Neural progenitor cell (in vitro differentiated cells): Measurements from ENCODE around the gene NELFB.

Experiments
- CTCF ChIP-seq: fragments of 200-600 bp; sonication (generic); IDR thresholded peaks from 2 replicates; pipeline ENCODE4 v1.5.1; 2017; ENCODE audit warnings: antibody characterized with exemption, mild to moderate bottlenecking
- EZH2phosphoT487 ChIP-seq: fragments of 200-600 bp; sonication (generic); IDR thresholded peaks from 2 replicates; pipeline ENCODE4 v1.6.1; 2017; ENCODE audit warnings: antibody characterized with exemption

DNA sequence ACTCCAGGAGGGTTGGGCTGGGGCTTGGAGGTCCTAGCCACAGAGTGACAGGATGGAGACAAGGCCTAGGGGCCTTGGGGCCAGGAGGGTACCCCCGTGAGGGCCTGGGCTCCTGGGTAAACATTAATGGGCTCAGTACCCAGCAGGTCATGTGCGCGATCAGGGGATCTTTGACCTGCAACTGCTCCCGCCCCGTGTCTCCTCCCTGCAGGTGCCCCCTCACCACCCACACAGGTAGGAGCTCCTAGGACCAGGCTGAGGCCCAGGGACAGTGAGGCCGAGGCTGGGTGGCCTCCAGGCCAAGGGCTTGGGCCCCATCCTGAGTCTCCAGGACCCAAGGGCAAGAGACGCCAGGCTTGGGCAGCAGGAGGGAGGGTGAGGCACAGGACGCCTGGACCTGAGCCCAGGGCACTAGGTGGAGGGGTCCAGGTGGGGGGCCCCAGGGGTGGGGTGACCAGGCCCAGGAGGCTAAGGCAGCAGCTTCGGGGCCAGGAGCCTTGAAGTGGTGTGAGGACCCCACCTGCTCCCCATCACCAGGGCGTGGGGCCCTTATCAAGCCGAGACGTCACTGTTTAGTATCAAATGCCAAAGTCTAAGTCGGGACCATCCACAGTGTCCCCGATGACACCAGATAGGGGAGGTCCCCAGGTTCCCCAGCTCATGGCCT, 24.3 kb upstream of the NELFB start, which contains the start of gene SLC34A3:
- TF ChIP-seq CTCF = no peak
- TF ChIP-seq EZH2phosphoT487 = no peak
